ENCODE results near the gene PDCD11. TPM values are rescaled to one million over a fixed set of nuclear protein-coding genes. Genes with fewer than 3 reads are reported as not detected.

The PDCD11 gene
- total RNA-seq, 1 donor from 2014 or later = 11.2 TPM

DNA sequence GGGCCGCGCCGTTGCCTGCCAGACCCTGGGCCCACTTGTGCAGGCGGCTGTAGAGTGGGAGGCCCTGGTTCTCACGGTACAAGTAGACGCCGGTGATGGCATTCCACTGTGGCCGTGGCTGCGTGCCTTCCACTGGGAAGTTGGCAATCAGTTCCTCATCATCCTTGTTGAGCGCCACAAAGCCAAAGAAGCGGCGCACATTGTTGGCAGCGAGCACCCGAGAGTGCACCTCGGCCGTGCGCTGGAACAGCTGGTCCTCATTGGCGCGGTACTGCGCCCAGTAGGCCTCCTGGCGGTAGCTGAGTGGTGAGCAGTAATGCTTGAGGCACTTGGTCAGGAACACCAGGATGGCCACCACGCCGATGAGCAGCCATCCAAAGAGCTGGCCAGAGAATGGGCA lies 50.8 kb downstream of the PDCD11 start:
- Histone ChIP-seq H3K36me3 (peaks cover 81% of the 10 kb centered on the region), H3K9me3 (replicated peaks) (no peaks in the 10 kb centered on the region), H3K4me3 (no peak overlapping the region), H3K27me3 (ENCODE audit: low read depth) (peaks cover 6% of the 10 kb centered on the region), H3K27ac (replicated peaks) (peak overlapping the region; percentile 94), H3K4me1 (peaks cover 96% of the 10 kb centered on the region)
- TF ChIP-seq, protein P1, sequence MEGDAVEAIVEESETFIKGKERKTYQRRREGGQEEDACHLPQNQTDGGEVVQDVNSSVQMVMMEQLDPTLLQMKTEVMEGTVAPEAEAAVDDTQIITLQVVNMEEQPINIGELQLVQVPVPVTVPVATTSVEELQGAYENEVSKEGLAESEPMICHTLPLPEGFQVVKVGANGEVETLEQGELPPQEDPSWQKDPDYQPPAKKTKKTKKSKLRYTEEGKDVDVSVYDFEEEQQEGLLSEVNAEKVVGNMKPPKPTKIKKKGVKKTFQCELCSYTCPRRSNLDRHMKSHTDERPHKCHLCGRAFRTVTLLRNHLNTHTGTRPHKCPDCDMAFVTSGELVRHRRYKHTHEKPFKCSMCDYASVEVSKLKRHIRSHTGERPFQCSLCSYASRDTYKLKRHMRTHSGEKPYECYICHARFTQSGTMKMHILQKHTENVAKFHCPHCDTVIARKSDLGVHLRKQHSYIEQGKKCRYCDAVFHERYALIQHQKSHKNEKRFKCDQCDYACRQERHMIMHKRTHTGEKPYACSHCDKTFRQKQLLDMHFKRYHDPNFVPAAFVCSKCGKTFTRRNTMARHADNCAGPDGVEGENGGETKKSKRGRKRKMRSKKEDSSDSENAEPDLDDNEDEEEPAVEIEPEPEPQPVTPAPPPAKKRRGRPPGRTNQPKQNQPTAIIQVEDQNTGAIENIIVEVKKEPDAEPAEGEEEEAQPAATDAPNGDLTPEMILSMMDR (IDR thresholded peaks at IDR 0.05; ENCODE audit: borderline replicate concordance) = no peak
- intact Hi-C loops (cut with micrococcal nuclease) = no loop called here
- no peak for DNase-seq

DNA sequence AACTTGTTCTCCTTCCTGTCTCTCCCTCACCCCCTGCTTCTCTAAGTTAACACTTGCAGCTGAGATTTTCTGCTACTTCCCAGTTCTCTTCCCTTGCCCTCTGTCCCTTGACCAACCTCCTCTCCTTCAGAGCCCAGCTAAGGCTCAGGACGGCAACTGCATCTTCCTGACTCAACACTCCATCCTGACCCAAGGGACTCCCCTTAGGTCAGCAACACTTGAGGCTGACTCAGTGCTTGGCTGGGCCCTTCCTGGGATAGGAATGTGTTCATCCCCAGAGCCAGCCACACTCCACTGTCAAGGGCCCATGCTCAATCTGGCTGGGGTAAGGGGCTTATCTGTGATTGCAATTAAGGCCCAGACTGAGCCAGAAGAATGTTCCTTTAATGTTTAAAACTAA lies 52.3 kb downstream of the PDCD11 start:
- H3K4me3 ChIP-seq = peak overlapping the region; percentile 78
- peaks cover 65% of the 10 kb centered on the region for H3K36me3 ChIP-seq
- intact Hi-C loops (cut with micrococcal nuclease) = no loop called here
- TF ChIP-seq, protein P1 (IDR thresholded peaks at IDR 0.05; ENCODE audit: borderline replicate concordance) = no peak
- peaks cover 12% of the 10 kb centered on the region for H3K27me3 ChIP-seq (ENCODE audit: low read depth)
- H3K27ac ChIP-seq (replicated peaks) = peak overlapping the region; percentile 94
- no peaks in the 10 kb centered on the region for H3K9me3 ChIP-seq (replicated peaks)
- peaks cover 88% of the 10 kb centered on the region for H3K4me1 ChIP-seq
- peak; percentile 69 for DNase-seq

DNA sequence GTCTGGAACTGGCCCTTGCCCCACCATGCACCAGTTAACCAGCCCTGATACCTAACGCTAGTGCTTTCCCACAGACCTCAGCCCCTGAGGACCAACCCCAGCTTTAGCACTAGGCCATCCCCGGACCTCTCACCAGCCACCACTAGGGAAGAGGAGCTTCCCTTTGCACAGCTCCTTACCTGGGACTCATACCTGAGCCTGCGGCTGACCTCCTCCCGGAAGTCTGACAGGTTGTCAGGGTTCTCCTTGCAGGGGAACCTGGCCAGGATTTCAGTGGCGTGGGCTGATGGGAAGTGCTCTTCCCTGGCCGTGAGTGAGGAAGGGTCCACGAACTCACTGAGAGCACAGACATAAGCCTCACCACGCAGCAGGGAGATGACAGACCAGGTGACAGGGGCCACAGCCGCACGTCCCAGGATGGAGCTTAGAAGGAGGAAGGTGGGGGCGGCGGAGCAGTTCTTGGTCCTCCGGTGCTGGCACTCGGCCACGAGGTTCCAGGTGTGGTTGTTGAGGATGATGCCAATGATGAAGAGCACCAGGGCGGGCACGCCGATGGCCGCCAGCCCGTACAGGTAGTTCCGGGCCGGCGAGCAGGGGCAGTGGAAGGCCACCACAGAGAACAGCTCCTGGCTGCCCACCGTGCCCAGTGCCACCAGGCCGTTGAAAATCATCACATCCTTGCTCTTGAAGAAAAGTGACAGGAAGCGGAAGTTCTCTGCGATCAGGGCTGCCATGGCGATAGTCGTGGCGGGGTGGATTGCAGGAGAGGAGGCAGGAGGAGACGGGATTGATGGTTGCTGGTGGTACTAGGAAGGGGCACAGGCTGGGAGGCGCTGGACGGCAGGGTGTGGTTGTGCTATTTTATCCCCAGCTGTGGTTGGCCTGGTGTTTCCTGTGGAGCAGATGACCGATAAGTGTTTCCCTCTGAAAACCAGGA lies 53.0 kb downstream of the PDCD11 start:
- no peak for DNase-seq
- Histone ChIP-seq H3K27ac (replicated peaks) (peak overlapping the region; percentile 94), H3K4me3 (peak overlapping the region; percentile 78), H3K36me3 (peaks cover 58% of the 10 kb centered on the region), H3K9me3 (replicated peaks) (no peaks in the 10 kb centered on the region), H3K27me3 (ENCODE audit: low read depth) (peaks cover 12% of the 10 kb centered on the region), H3K4me1 (peaks cover 81% of the 10 kb centered on the region)
- intact Hi-C loops (cut with micrococcal nuclease) = no loop called here
- TF ChIP-seq, protein P1 (IDR thresholded peaks at IDR 0.05; ENCODE audit: borderline replicate concordance) = no peak

DNA sequence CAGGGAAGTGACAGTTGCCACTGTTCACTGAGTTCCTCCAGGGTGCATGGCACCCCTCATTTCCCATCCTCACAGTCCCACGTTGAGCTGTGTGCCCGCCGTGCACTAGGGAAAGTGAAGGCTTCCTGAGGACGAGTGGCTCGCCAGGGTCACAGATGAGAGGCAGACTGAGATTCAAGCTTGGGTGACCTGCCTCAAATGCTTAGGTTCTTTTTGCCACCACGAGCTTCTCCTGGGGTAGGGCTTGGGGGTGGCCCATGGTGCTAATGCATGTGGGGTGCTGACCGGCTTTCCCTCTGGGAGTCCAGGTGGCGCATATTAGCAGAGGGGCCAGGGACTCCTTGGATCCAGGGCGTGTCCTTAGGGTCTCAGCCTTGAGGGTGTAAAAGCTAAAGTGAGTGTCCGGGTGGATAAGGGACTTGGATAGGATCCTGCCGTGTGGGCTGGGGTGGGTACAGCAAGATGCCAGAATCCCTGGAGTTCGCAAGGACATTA lies 53.8 kb downstream of the PDCD11 start:
- TF ChIP-seq, protein P1 (IDR thresholded peaks at IDR 0.05; ENCODE audit: borderline replicate concordance) = no peak
- H3K27ac ChIP-seq (replicated peaks) = peak overlapping the region; percentile 94
- peak overlapping the region; percentile 78 for H3K4me3 ChIP-seq
- H3K9me3 ChIP-seq (replicated peaks) = no peaks in the 10 kb centered on the region
- H3K4me1 ChIP-seq = peaks cover 73% of the 10 kb centered on the region
- intact Hi-C loops (cut with micrococcal nuclease) = no loop called here
- H3K36me3 ChIP-seq = peaks cover 50% of the 10 kb centered on the region
- peaks cover 12% of the 10 kb centered on the region for H3K27me3 ChIP-seq (ENCODE audit: low read depth)
- no peak for DNase-seq

DNA sequence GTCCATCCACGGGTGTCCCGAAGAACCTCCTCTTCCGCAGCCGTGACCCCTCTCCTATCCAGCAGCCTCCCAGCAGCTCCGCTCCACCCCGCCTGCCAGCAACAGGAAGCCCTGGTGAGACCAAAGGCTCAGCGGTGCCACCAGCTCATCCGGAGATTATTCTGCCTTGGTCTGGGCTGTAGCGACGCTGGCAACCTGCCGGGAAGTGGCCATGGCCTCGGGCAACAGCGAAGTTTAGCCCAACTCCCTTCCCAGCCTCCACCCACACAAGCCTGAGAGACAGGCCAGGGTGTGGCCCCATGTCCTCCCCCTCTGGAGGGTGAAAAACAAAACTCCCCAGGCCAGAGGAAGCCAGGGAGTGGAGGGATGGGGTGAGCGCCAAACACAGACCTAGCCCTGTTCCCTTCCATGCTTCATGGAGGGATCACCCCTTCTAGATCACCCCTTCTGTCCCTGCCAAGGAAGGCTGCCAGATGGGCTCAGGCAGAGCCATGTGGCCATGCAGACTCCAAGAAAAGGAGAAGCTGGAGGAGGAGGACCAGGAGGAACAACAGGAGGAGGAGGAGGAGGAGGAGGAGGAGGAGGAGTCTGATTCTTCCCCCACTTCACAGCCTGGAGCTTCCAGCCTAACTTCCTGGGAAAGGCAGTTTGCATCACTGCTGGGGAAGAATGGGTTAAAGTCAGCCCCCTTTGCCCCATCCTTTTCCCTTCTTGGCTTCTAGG lies 54.8 kb downstream of the PDCD11 start:
- intact Hi-C loops (cut with micrococcal nuclease) = no loop called here
- H3K4me1 ChIP-seq = peaks cover 63% of the 10 kb centered on the region
- peaks cover 43% of the 10 kb centered on the region for H3K36me3 ChIP-seq

More for the DNA sequence above, 54.8 kb downstream of the PDCD11 start:
- Histone ChIP-seq H3K9me3 (replicated peaks) (no peaks in the 10 kb centered on the region), H3K27ac (replicated peaks) (peak overlapping the region; percentile 94), H3K4me3 (peak overlapping the region; percentile 78), H3K27me3 (ENCODE audit: low read depth) (peaks cover 12% of the 10 kb centered on the region)
- peak; percentile 77 for DNase-seq
- TF ChIP-seq, protein P1 (IDR thresholded peaks at IDR 0.05; ENCODE audit: borderline replicate concordance) = no peak
